Smooth muscle cell (in vitro differentiated cells): ENCODE measurements around the gene MLLT3. TPM values are rescaled to one million over a fixed set of nuclear protein-coding genes. Genes with fewer than 3 reads are reported as not detected.

Experiments
- microRNA-seq: library from miRNA; unstranded; fragments of <30 nt; microRNA quantifications from one replicate; pipeline ENCODE4, GENCODE V29; 2016; ENCODE audit warnings: borderline number of aligned reads
- polyA plus RNA-seq: library from polyadenylated mRNA; unstranded; fragments of >200 nt; fragmentation: Nextera tagmentation; extraction: Ambion mirVana; gene quantifications from 2 replicates; pipeline ENCODE4 v1.2.1, GENCODE V29; 2016
- small RNA-seq: library from RNA; depleted of rRNA; stranded (forward); fragments of <200 nt; gene quantifications from one replicate; pipeline ENCODE3, GENCODE V24; 2014
- total RNA-seq: library from RNA; depleted of rRNA; stranded (reverse); fragments of >200 nt; gene quantifications from 2 replicates; pipeline ENCODE4 v1.2.3, GENCODE V29; 2014

The MLLT3 gene
- total and polyA plus RNA-seq, 2 experiments from 2014 or later = 21.9 to 29.9 TPM

Small RNA genes lying within 50 kb of the gene (microRNA-seq; reads per million reads assigned to microRNA genes)
- gene MIR4473 (50.3 reads per million, percentile 45 among the genes with 10 or more reads in this experiment), gene MIR4474 (not detected)

Small RNA genes lying within 50 kb of the gene (small RNA-seq; reads per million reads assigned to genes)
- gene MIR4473 (0.37 reads per million, percentile 11 among the genes with 10 or more reads in this experiment), gene MIR4474 (0.11 reads per million), gene RNU4-26P (not detected)

Other genes with a start within 250 kb of the MLLT3 start
- gene FOCAD, start 61.8 kb upstream of the MLLT3 start, total RNA-seq = 80.3 and 106 TPM in 2 replicates
- gene FOCAD, start 61.8 kb upstream of the MLLT3 start, polyA plus RNA-seq = 22.3 and 31.0 TPM in 2 replicates